C1 segment of cervical spinal cord (tissue), 14 donors: ENCODE data around the gene FOXL1.
A peak's percentile ranks its signal among the peaks of the same experiment; 100 is the strongest.

Experiments
- DNase-seq, 14 donors: peaks; one replicate each; lab custom pipeline; 2025; lab: John Stamatoyannopoulos, UW

Gene FOXL1

GRCh38 chr16:86578061-86578599 is at the start of gene FOXL1:
FOXL1 (plus strand) TSS chr16:86578549; CDS start chr16:86578724, 175 bp downstream.
- DNase-seq = no peak

- DNase-seq = no peak
These were observed 49.2 kb upstream of the FOXL1 start for GRCh38 chr16:86529160-86529559.

- DNase-seq = peak in 6 of 14 donors; percentile 25 to 62 (median 33)
These were observed 47.8 kb upstream of the FOXL1 start for GRCh38 chr16:86530251-86531190.

- DNase-seq = peak in 13 of 14 donors; percentile 12 to 84 (median 75)
These were observed 47.2 kb upstream of the FOXL1 start for GRCh38 chr16:86531191-86531545.

- no peak for DNase-seq
These were observed 46.5 kb upstream of the FOXL1 start for GRCh38 chr16:86531641-86532525.

GRCh38 chr16:86532526-86532815 is 45.9 kb upstream of the FOXL1 start:
- no peak for DNase-seq

- no peak for DNase-seq
These were observed 45.3 kb upstream of the FOXL1 start for GRCh38 chr16:86533076-86533475.

GRCh38 chr16:86533767-86534351 is 44.5 kb upstream of the FOXL1 start:
- peak in 9 of 14 donors; percentile 8 to 55 (median 36) for DNase-seq

GRCh38 chr16:86534779-86535615 is 43.4 kb upstream of the FOXL1 start:
- peak in 10 of 14 donors; percentile 10 to 75 (median 56) for DNase-seq

- DNase-seq = no peak
These were observed 41.7 kb upstream of the FOXL1 start for GRCh38 chr16:86536621-86537020.

- DNase-seq = peak in 5 of 14 donors; percentile 8 to 47 (median 27)
These were observed 40.9 kb upstream of the FOXL1 start for GRCh38 chr16:86537486-86537885.

- no peak for DNase-seq
These were observed 40.1 kb upstream of the FOXL1 start for GRCh38 chr16:86538196-86538780.

GRCh38 chr16:86540894-86541293 is 37.5 kb upstream of the FOXL1 start:
- DNase-seq = no peak

GRCh38 chr16:86541560-86541959 is 36.8 kb upstream of the FOXL1 start:
- no peak for DNase-seq

GRCh38 chr16:86542756-86543750 is 35.3 kb upstream of the FOXL1 start:
- no peak for DNase-seq

GRCh38 chr16:86545481-86545880 is 32.9 kb upstream of the FOXL1 start:
- no peak for DNase-seq

GRCh38 chr16:86545954-86546637 is 32.3 kb upstream of the FOXL1 start:
- DNase-seq = no peak

- no peak for DNase-seq
These were observed 31.7 kb upstream of the FOXL1 start for GRCh38 chr16:86546638-86547013.

- DNase-seq = no peak
These were observed 31.1 kb upstream of the FOXL1 start for GRCh38 chr16:86547286-86547685.
